PC-3 (cell line): ENCODE measurements around the gene MRPS31. TPM values are rescaled to one million over a fixed set of nuclear protein-coding genes. Genes with fewer than 3 reads are reported as not detected.

Source experiments
- ATAC-seq: fragments of 200-7000 bp; cut with Tn5 transposase; 2 replicates; pipeline ENCODE4 v1.9.1; 2020; ENCODE audit warnings: mild to moderate bottlenecking, moderate library complexity
- BruUV-seq: library from RNA; stranded (reverse); fragments of 400-500 nt; replicated peaks from 2 replicates; lab custom pipeline; 2021; lab: Mats Ljungman, UMichigan
- CTCF ChIA-PET: fragments of 300-600 bp; sonication (Branson Sonifier 250); formaldehyde crosslinking; loops from one replicate; lab custom pipeline; 2022; ENCODE audit warnings: antibody characterized with exemption; lab: Charles Lee
- POLR2A ChIA-PET: fragments of 300-600 bp; sonication (Branson Sonifier 250); formaldehyde crosslinking; loops from one replicate; lab custom pipeline; 2022; ENCODE audit warnings: antibody characterized with exemption; ENCODE audit not compliant: unreplicated experiment; lab: Charles Lee
- DNase-seq: peaks from one replicate; pipeline ENCODE4 v3.0.0-alpha.2; 2015
- H2AFZ ChIP-seq: fragments of 300-600 bp; sonication (generic); 2 replicates; pipeline ENCODE4 v1.6.0; 2016; ENCODE audit warnings: antibody characterized with exemption, low read length
- H3F3A ChIP-seq: fragments of 300-600 bp; sonication (generic); one replicate; pipeline ENCODE4 v1.6.0; 2017; ENCODE audit warnings: antibody characterized with exemption, low read length, control low read depth, mild to moderate bottlenecking; ENCODE audit not compliant: unreplicated experiment
- H3K27ac ChIP-seq: fragments of 300-600 bp; sonication (generic); 2 replicates; pipeline ENCODE4 v1.5.1; 2016; ENCODE audit warnings: mild to moderate bottlenecking, low read length
- H3K27me3 ChIP-seq: fragments of 300-600 bp; sonication (generic); 2 replicates; pipeline ENCODE4 v1.6.1; 2016; ENCODE audit warnings: low read length, mixed read lengths
- H3K36me3 ChIP-seq: fragments of 300-600 bp; sonication (generic); 2 replicates; pipeline ENCODE4 v1.6.1; 2016; ENCODE audit warnings: low read depth, mixed run types, low read length, mixed read lengths
- H3K4me1 ChIP-seq: fragments of 300-600 bp; sonication (generic); 2 replicates; pipeline ENCODE4 v1.5.1; 2016; ENCODE audit warnings: low read length; ENCODE audit not compliant: insufficient read depth
- H3K4me2 ChIP-seq: fragments of 300-600 bp; sonication (generic); 2 replicates; pipeline ENCODE4 v1.6.0; 2016; ENCODE audit warnings: low read length
- H3K4me3 ChIP-seq: fragments of 300-600 bp; sonication (generic); 2 replicates; pipeline ENCODE4 v1.5.1; 2016; ENCODE audit warnings: mild to moderate bottlenecking, low read length, mixed read lengths
- H3K79me2 ChIP-seq: fragments of 300-600 bp; sonication (generic); 2 replicates; pipeline ENCODE4 v1.6.1; 2017; ENCODE audit warnings: low read length, mixed read lengths
- H3K9ac ChIP-seq: fragments of 300-600 bp; sonication (generic); 2 replicates; pipeline ENCODE4 v1.6.0; 2016; ENCODE audit warnings: mild to moderate bottlenecking, low read length
- H3K9me2 ChIP-seq: fragments of 300-600 bp; sonication (generic); replicated peaks from 2 replicates; pipeline ENCODE4 v1.6.1; 2016; ENCODE audit warnings: mixed run types, low read length, mixed read lengths
- H3K9me3 ChIP-seq: fragments of 300-600 bp; sonication (generic); 2 replicates; pipeline ENCODE4 v1.6.1; 2016; ENCODE audit warnings: low read length, mixed read lengths
- H4K20me1 ChIP-seq: fragments of 300-600 bp; sonication (generic); 2 replicates; pipeline ENCODE4 v1.6.1; 2016; ENCODE audit warnings: low read length, mixed read lengths
- CTCF ChIP-seq: fragments of 300-600 bp; sonication (generic); conservative IDR thresholded peaks from 2 replicates; pipeline ENCODE4 v1.5.1; 2017; ENCODE audit warnings: antibody characterized with exemption, low read depth, mild to moderate bottlenecking, low read length
- EZH2 ChIP-seq: fragments of 300-600 bp; sonication (generic); IDR thresholded peaks from one replicate; pipeline ENCODE4 v1.6.1; 2017; ENCODE audit warnings: antibody characterized with exemption, mild to moderate bottlenecking, low read length; ENCODE audit not compliant: unreplicated experiment
- EZH2phosphoT487 ChIP-seq: fragments of 300-600 bp; sonication (generic); IDR thresholded peaks from 2 replicates; pipeline ENCODE4 v1.6.1; 2018; ENCODE audit warnings: mild to moderate bottlenecking, antibody characterized with exemption, low read length, borderline replicate concordance
- intact Hi-C: fragments of 100-400 bp; cut with micrococcal nuclease; formaldehyde crosslinking; loops from 2 replicates; pipeline ENCODE4 v1.9.0; 2023
- total RNA-seq: library from RNA; depleted of rRNA; stranded (reverse); fragments of >200 nt; gene quantifications from 2 replicates; pipeline ENCODE4 v1.2.3, GENCODE V29; 2014

MRPS31 gene
- total RNA-seq, 1 experiment from 2014 or later: 14.6 TPM

- Histone ChIP-seq H3K4me2 (no peak overlapping the region), H3K4me1 (no peaks in the 10 kb centered on the region), H3K9me2 (no peaks in the 10 kb centered on the region), H3K9ac (no peak overlapping the region), H3K79me2 (no peaks in the 10 kb centered on the region), H3K9me3 (no peaks in the 10 kb centered on the region), H3K4me3 (no peak overlapping the region), H4K20me1 (no peaks in the 10 kb centered on the region), H3K27me3 (no peaks in the 10 kb centered on the region), H3F3A (no peaks in the 10 kb centered on the region), H3K27ac (no peak overlapping the region), H2AFZ (no peak overlapping the region), H3K36me3 (no peaks in the 10 kb centered on the region)
- POLR2A ChIA-PET: no interaction called here
- no peak for ATAC-seq
- no peak for TF ChIP-seq CTCF
- no peak for TF ChIP-seq EZH2
- TF ChIP-seq EZH2phosphoT487: no peak
- CTCF ChIA-PET: no interaction called here
- no peak for DNase-seq
- BruUV-seq: no TSS peak
- intact Hi-C loops: no loop called here
Observed at GRCh38 chr13:40688781-40689180, 82.2 kb downstream of the MRPS31 start.

- DNase-seq (peak; percentile 64), ATAC-seq (no peak)
- H4K20me1 ChIP-seq: no peaks in the 10 kb centered on the region
- H3K4me3 ChIP-seq: no peak overlapping the region
- no peak overlapping the region for H3K9ac ChIP-seq
- TF ChIP-seq EZH2phosphoT487 (no peak), CTCF (peak; percentile 64)
- H3K27ac ChIP-seq: no peak overlapping the region
- H2AFZ ChIP-seq: no peak overlapping the region
- no peaks in the 10 kb centered on the region for H3K36me3 ChIP-seq
- no peaks in the 10 kb centered on the region for H3F3A ChIP-seq
- intact Hi-C loops: loop anchor here (1.0 to 5.0 kb wide), 4 partner anchors 614 to 1000 kb away; no protein-coding TSS in a partner anchor
- H3K4me2 ChIP-seq: no peak overlapping the region
- no TSS peak for BruUV-seq
- ChIA-PET POLR2A (no interaction called here), CTCF (interaction anchor here (0.7 to 1.3 kb wide), 3 partner anchors 716 to 867 kb away, joined by 3 to 6 read pairs (median 3); no protein-coding TSS in a partner anchor)
- H3K79me2 ChIP-seq: no peaks in the 10 kb centered on the region
- no peaks in the 10 kb centered on the region for H3K9me2 ChIP-seq
- H3K27me3 ChIP-seq: no peaks in the 10 kb centered on the region
- H3K4me1 ChIP-seq: no peaks in the 10 kb centered on the region
- H3K9me3 ChIP-seq: no peaks in the 10 kb centered on the region
Observed at GRCh38 chr13:40682449-40683240, 88.3 kb downstream of the MRPS31 start.
